Progenitor cell of endocrine pancreas (in vitro differentiated cells): Measurements from ENCODE around the gene CLEC4E. TPM values are rescaled to one million over a fixed set of nuclear protein-coding genes. Genes with fewer than 3 reads are reported as not detected.

Experiments
- DNase-seq: peaks from one replicate; pipeline ENCODE4 v3.0.0; 2021; ENCODE audit warnings: low spot score; ENCODE audit not compliant: unreplicated experiment
- H3K27ac Mint-ChIP-seq: 2 replicates; pipeline ENCODE4 v1.8.0; 2021; ENCODE audit warnings: mild to moderate bottlenecking, moderate library complexity, mixed read lengths
- H3K27me3 Mint-ChIP-seq: 2 replicates; pipeline ENCODE4 v1.8.0; 2021; ENCODE audit warnings: mixed read lengths
- H3K36me3 Mint-ChIP-seq: 2 replicates; pipeline ENCODE4 v1.8.0; 2022; ENCODE audit warnings: mixed read lengths; ENCODE audit not compliant: insufficient read depth
- H3K4me1 Mint-ChIP-seq: 2 replicates; pipeline ENCODE4 v1.8.0; 2021; ENCODE audit warnings: low read depth, mixed read lengths
- H3K4me3 Mint-ChIP-seq: 2 replicates; pipeline ENCODE4 v1.8.0; 2021; ENCODE audit warnings: low read depth, mild to moderate bottlenecking, moderate library complexity, mixed read lengths
- H3K9me3 Mint-ChIP-seq: 2 replicates; pipeline ENCODE4 v1.8.0; 2021; ENCODE audit warnings: low read depth, mixed read lengths
- CTCF ChIP-seq: fragments of 200-600 bp; sonication (generic); IDR thresholded peaks from one replicate; pipeline ENCODE4 v1.5.0; 2021; ENCODE audit warnings: antibody characterized with exemption, mild to moderate bottlenecking; ENCODE audit not compliant: unreplicated experiment
- total RNA-seq: library from RNA; stranded (reverse); gene quantifications from 2 replicates; pipeline ENCODE4 v1.2.1, GENCODE V29; 2021

CLEC4E gene
- total RNA-seq, 1 donor from 2014 or later: not detected

GRCh38 chr12:8517971-8518370 is 22.7 kb downstream of the CLEC4E start:
- Mint-ChIP-seq H3K27ac (no peak overlapping the region), H3K27me3 (peaks cover 3% of the 10 kb centered on the region)
- no peak for TF ChIP-seq CTCF

GRCh38 chr12:8513256-8513655 is 27.4 kb downstream of the CLEC4E start, which contains the start of gene CLEC4D:
Gene CLEC4D, plus strand, starts transcription at chr12:8513503. Its CDS starts 230 bp downstream, at chr12:8513733.
- Mint-ChIP-seq H3K4me3 (no peak within 1 kb of the TSS), H3K27ac (no peak within 1 kb of the TSS)

More at GRCh38 chr12:8517971-8518370, 22.7 kb downstream of the CLEC4E start:
- no peaks in the 10 kb centered on the region for H3K9me3 Mint-ChIP-seq
- DNase-seq: no peak
- no peaks in the 10 kb centered on the region for H3K4me1 Mint-ChIP-seq
- no peaks in the 10 kb centered on the region for H3K36me3 Mint-ChIP-seq
- no peak overlapping the region for H3K4me3 Mint-ChIP-seq

GRCh38 chr12:8508910-8509841 is 31.5 kb downstream of the CLEC4E start:
- DNase-seq: no peak
- no peak overlapping the region for H3K27ac Mint-ChIP-seq
- no peaks in the 10 kb centered on the region for H3K36me3 Mint-ChIP-seq
- no peak for TF ChIP-seq CTCF
- no peaks in the 10 kb centered on the region for H3K4me1 Mint-ChIP-seq
- no peak overlapping the region for H3K4me3 Mint-ChIP-seq
- H3K27me3 Mint-ChIP-seq: peaks cover 23% of the 10 kb centered on the region
- H3K9me3 Mint-ChIP-seq: no peaks in the 10 kb centered on the region

More at GRCh38 chr12:8513256-8513655, 27.4 kb downstream of the CLEC4E start, which contains the start of gene CLEC4D:
- no peaks in the 10 kb centered on the region for H3K9me3 Mint-ChIP-seq
- DNase-seq: no peak
- peaks cover 8% of the 10 kb centered on the region for H3K27me3 Mint-ChIP-seq
- H3K4me1 Mint-ChIP-seq: no peaks in the 10 kb centered on the region
- TF ChIP-seq CTCF: no peak
- H3K36me3 Mint-ChIP-seq: no peaks in the 10 kb centered on the region

- Mint-ChIP-seq H3K9me3 (no peaks in the 10 kb centered on the region), H3K36me3 (no peaks in the 10 kb centered on the region), H3K4me3 (no peak overlapping the region), H3K27ac (no peak overlapping the region), H3K4me1 (no peaks in the 10 kb centered on the region), H3K27me3 (peaks cover 20% of the 10 kb centered on the region)
- no peak for DNase-seq
- TF ChIP-seq CTCF: no peak
These were observed 32.5 kb downstream of the CLEC4E start for GRCh38 chr12:8508223-8508622.

GRCh38 chr12:8507596-8507995 is 33.1 kb downstream of the CLEC4E start:
- Mint-ChIP-seq H3K4me1 (no peaks in the 10 kb centered on the region), H3K27ac (no peak overlapping the region), H3K9me3 (no peaks in the 10 kb centered on the region), H3K4me3 (no peak overlapping the region), H3K27me3 (peaks cover 20% of the 10 kb centered on the region), H3K36me3 (no peaks in the 10 kb centered on the region)
- TF ChIP-seq CTCF: no peak
- DNase-seq: no peak
